NCI-H1048 (cell line): ENCODE measurements around the gene NKX1-2.
A peak's percentile ranks its signal among the peaks of the same experiment; 100 is the strongest.

ENCODE experiments used
- DNase-seq: peaks from one replicate; lab custom pipeline; 2025; lab: John Stamatoyannopoulos, UW

NKX1-2 gene

DNA sequence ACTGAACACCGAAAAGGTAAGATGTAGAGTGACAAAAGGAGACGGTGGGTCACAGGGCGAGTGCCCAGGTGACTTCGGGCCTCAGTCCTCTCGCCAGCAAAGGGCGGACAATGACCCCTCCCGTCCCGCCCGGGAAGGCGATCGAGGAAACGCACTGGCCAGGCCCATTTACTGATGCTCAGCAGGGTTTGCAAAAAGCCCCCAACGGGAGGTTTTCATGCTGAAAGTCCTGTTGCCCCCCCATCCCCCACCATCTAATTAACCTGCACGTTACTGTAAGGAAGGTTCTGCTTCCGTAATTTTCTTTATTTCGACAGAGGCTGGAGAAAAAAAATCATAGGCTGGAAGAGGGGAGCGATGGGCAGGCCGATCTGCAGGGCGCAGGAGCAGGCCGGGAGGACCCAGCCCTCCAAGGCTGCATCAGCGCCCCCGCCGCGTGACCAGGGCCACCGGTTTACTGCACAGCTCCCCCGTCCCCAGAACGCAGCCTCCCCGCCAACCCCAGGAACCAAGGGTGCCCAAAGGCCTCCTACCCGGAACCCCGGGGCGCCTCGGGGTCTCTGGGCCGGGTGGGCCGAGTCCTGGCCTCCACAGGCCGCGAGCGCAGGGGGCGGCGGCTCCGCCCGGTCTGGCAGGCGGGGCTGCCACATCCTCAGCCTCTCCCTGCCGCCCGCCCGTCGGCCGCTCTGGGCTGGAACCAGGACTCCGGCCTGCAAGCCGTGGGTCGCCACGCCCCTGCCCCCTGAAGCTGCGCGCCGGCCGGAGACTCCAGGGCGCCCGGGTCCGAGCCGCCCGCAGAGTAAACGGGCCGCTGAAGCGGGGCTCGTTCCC lies 31.7 kb downstream of the NKX1-2 start:
- DNase-seq = no peak

- DNase-seq = no peak
Observed at GRCh38 chr10:124416733-124417132, 33.1 kb downstream of the NKX1-2 start.

GRCh38 chr10:124415210-124415609 lies 34.6 kb downstream of the NKX1-2 start:
- no peak for DNase-seq

DNA sequence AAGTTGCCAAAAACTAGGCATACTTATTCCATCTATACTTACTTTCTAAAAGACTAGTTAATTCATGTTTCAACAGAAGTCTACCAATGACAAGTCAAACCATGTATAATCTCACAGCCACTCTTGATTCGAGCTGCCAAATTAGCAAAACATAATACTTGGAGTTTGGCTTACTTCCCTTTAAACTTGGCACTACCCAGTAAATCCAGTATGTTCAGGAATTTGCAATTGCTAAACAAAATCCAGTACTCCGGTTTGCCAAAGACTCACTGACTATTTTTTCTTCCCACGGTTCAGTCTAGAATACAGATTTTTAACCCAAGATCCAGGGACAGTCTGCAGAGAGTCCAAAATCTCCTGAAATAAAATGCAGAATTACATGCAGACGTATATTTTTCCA lies 35.8 kb downstream of the NKX1-2 start:
- no peak for DNase-seq

GRCh38 chr10:124409696-124410095 lies 40.1 kb downstream of the NKX1-2 start:
- no peak for DNase-seq

DNA sequence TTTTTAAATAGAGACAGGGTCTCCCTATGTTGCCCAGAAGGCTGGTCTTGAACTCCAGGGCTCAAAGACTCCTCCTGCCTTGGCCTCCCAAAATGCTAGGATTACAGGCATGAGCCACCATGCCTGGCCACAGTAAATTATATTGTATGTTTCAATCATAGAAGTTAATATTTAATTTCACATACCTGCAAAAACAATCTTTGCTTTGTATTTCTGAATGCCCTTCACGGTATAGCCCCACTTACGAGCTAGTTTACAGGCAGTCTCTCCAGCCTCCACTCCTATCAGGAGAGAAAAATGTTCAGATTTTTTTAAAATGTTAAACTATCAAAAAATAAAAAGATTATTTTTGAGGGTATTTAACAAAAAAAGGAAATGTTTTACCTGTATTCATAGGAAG lies 41.5 kb downstream of the NKX1-2 start:
- DNase-seq = no peak

- DNase-seq = no peak
Observed at GRCh38 chr10:124407456-124407855, 42.4 kb downstream of the NKX1-2 start.

- DNase-seq = peak; percentile 38
Observed at GRCh38 chr10:124403548-124403947, 46.3 kb downstream of the NKX1-2 start.

DNA sequence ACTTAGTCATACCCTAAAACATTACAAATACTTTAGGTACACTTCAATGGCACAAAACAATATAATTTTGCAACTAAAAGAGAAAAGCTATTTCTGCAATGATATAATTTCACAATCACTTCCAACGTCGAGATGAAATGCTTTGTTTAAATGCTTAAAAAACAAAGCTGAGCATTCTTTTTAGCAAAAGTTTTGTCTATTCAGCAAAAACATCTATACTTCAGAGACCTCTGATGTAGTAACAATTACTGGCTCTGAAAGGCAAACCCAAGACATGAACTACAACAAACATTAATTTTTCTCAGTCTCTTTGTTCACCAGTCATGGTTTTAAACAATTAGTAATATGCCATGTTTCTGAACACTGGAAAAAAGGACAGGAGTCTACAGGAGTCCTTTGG lies 47.6 kb downstream of the NKX1-2 start:
- DNase-seq = no peak

GRCh38 chr10:124401633-124402032 lies 48.2 kb downstream of the NKX1-2 start:
- no peak for DNase-seq
